GM23338 (cell line): ENCODE measurements around the gene GUCY1A2. TPM values are rescaled to one million over a fixed set of nuclear protein-coding genes. Genes with fewer than 3 reads are reported as not detected.

Source experiments
- ATAC-seq: fragments of 200-7000 bp; cut with Tn5 transposase; 3 replicates; pipeline ENCODE4 v1.9.1; 2020
- DNase-seq: peaks from one replicate; pipeline ENCODE4 v3.0.0-alpha.2; 2015; ENCODE audit warnings: low spot score
- H2AFZ ChIP-seq: fragments of 200-600 bp; sonication (generic); 2 replicates; pipeline ENCODE4 v1.8.0; 2016; ENCODE audit warnings: antibody characterized with exemption, mild to moderate bottlenecking, moderate library complexity
- H3F3A ChIP-seq: fragments of 200-600 bp; sonication (generic); replicated peaks from 2 replicates; pipeline ENCODE4 v1.8.0; 2017; ENCODE audit warnings: antibody characterized with exemption, mixed run types, low read depth
- H3K27ac ChIP-seq: fragments of 200-600 bp; sonication (generic); 2 replicates; pipeline ENCODE4 v1.6.1; 2016; ENCODE audit warnings: low read depth
- H3K27me3 ChIP-seq: fragments of 200-600 bp; sonication (generic); 2 replicates; pipeline ENCODE4 v1.8.0; 2016; ENCODE audit warnings: mild to moderate bottlenecking, mixed run types, moderate library complexity; ENCODE audit not compliant: insufficient read depth
- H3K36me3 ChIP-seq: fragments of 200-600 bp; sonication (generic); 2 replicates; pipeline ENCODE4 v1.8.0; 2016; ENCODE audit warnings: mild to moderate bottlenecking; ENCODE audit not compliant: insufficient read depth
- H3K4me1 ChIP-seq: fragments of 200-600 bp; sonication (generic); 2 replicates; pipeline ENCODE4 v1.8.0; 2016; ENCODE audit warnings: mild to moderate bottlenecking, moderate library complexity; ENCODE audit not compliant: insufficient read depth
- H3K4me2 ChIP-seq: fragments of 200-600 bp; sonication (generic); 2 replicates; pipeline ENCODE4 v1.7.1; 2017; ENCODE audit warnings: mixed run types
- H3K4me3 ChIP-seq: fragments of 200-600 bp; sonication (generic); 2 replicates; pipeline ENCODE4 v1.6.1; 2016; ENCODE audit warnings: mixed run types
- H3K79me2 ChIP-seq: fragments of 200-600 bp; sonication (generic); replicated peaks from 2 replicates; pipeline ENCODE4 v1.8.0; 2017; ENCODE audit warnings: mild to moderate bottlenecking; ENCODE audit not compliant: insufficient read depth
- H3K9me2 ChIP-seq: fragments of 200-600 bp; sonication (generic); 2 replicates; pipeline ENCODE4 v1.8.0; 2017; ENCODE audit not compliant: insufficient read depth
- H4K20me1 ChIP-seq: fragments of 200-600 bp; sonication (generic); replicated peaks from 2 replicates; pipeline ENCODE4 v1.8.0; 2017; ENCODE audit warnings: mild to moderate bottlenecking; ENCODE audit not compliant: insufficient read depth
- H3K27ac Mint-ChIP-seq: 2 replicates; pipeline ENCODE4 v1.8.0; 2020; ENCODE audit warnings: inconsistent platforms, mild to moderate bottlenecking, moderate library complexity, mixed read lengths
- H3K27me3 Mint-ChIP-seq: 3 replicates; pipeline ENCODE4 v1.8.0; 2022; ENCODE audit warnings: low read depth, mild to moderate bottlenecking, moderate library complexity, mixed read lengths, inconsistent platforms; ENCODE audit not compliant: insufficient read depth, poor library complexity
- H3K36me3 Mint-ChIP-seq: 3 replicates; pipeline ENCODE4 v1.8.0; 2021; ENCODE audit warnings: low read depth, mild to moderate bottlenecking, inconsistent platforms, moderate library complexity, mixed read lengths
- H3K4me1 Mint-ChIP-seq: 3 replicates; pipeline ENCODE4 v1.8.0; 2020; ENCODE audit warnings: mild to moderate bottlenecking, inconsistent platforms, mixed read lengths
- H3K4me3 Mint-ChIP-seq: 3 replicates; pipeline ENCODE4 v1.8.0; 2021; ENCODE audit warnings: moderate library complexity, mild to moderate bottlenecking, inconsistent platforms, mixed read lengths
- H3K9me3 Mint-ChIP-seq: 3 replicates; pipeline ENCODE4 v1.8.0; 2020; ENCODE audit warnings: moderate library complexity, mild to moderate bottlenecking, inconsistent platforms, mixed read lengths
- ETS1 ChIP-seq: IDR thresholded peaks from 2 replicates; pipeline ENCODE4 v1.6.1; 2016; ENCODE audit warnings: antibody characterized with exemption
- EZH2 ChIP-seq: fragments of 200-600 bp; sonication (generic); IDR thresholded peaks from one replicate; pipeline ENCODE4 v1.8.0; 2017; ENCODE audit warnings: antibody characterized with exemption, mild to moderate bottlenecking, low read depth; ENCODE audit not compliant: unreplicated experiment
- EZH2phosphoT487 ChIP-seq: fragments of 200-600 bp; sonication (generic); IDR thresholded peaks from one replicate; pipeline ENCODE4 v1.8.1; 2018; ENCODE audit warnings: antibody characterized with exemption; ENCODE audit not compliant: unreplicated experiment
- NANOG ChIP-seq: IDR thresholded peaks from 2 replicates; pipeline ENCODE4 v1.6.1; 2016; ENCODE audit warnings: antibody characterized with exemption, borderline replicate concordance
- POLR2AphosphoS5 ChIP-seq: IDR thresholded peaks from 2 replicates; pipeline ENCODE4 v1.6.1; 2016; ENCODE audit warnings: antibody characterized with exemption, low read depth
- STAT1 ChIP-seq: IDR thresholded peaks from one replicate; pipeline ENCODE4 v1.6.1; 2016; ENCODE audit warnings: antibody characterized with exemption; ENCODE audit not compliant: unreplicated experiment
- ZNF114 ChIP-seq: fragments of 250-450 bp; sonication (Bioruptor Pico); IDR thresholded peaks from 2 replicates; pipeline ENCODE4 v1.5.0; 2020; ENCODE audit warnings: mild to moderate bottlenecking, moderate library complexity
- polyA plus RNA-seq: library from polyadenylated mRNA; unstranded; fragments of >200 nt; fragmentation: Nextera tagmentation; extraction: Ambion mirVana; gene quantifications from 2 replicates; pipeline ENCODE4 v1.2.1, GENCODE V29; 2016
- total RNA-seq: library from RNA; depleted of rRNA; stranded (reverse); fragments of >200 nt; shearing (Covaris generic); gene quantifications from 2 replicates; pipeline ENCODE4 v1.2.3, GENCODE V29; 2014
- TF ChIP-seq, protein P1 (sequence below), 2 experiments: fragments of 200-600 bp in 1 of 2; sonication (generic) in 1 of 2; conservative IDR thresholded peaks; 2 replicates each; pipeline versions ENCODE4 v1.5.1 to v1.6.1; 2016 to 2017; ENCODE audit warnings: antibody characterized with exemption in 2 of 2, low read depth in 2 of 2, mild to moderate bottlenecking in 2 of 2, moderate library complexity in 1 of 2
- TF ChIP-seq, protein P2 (sequence below): IDR thresholded peaks from one replicate; pipeline ENCODE4 v1.6.1; 2018; ENCODE audit warnings: antibody characterized with exemption; ENCODE audit not compliant: unreplicated experiment

The GUCY1A2 gene
- total and polyA plus RNA-seq, 2 experiments from 2014 or later, result 0.36 to 1.4 TPM

GRCh38 chr11:106988151-106989077 lies 29.9 kb downstream of the GUCY1A2 start (continued):
- TF ChIP-seq, protein P1, sequence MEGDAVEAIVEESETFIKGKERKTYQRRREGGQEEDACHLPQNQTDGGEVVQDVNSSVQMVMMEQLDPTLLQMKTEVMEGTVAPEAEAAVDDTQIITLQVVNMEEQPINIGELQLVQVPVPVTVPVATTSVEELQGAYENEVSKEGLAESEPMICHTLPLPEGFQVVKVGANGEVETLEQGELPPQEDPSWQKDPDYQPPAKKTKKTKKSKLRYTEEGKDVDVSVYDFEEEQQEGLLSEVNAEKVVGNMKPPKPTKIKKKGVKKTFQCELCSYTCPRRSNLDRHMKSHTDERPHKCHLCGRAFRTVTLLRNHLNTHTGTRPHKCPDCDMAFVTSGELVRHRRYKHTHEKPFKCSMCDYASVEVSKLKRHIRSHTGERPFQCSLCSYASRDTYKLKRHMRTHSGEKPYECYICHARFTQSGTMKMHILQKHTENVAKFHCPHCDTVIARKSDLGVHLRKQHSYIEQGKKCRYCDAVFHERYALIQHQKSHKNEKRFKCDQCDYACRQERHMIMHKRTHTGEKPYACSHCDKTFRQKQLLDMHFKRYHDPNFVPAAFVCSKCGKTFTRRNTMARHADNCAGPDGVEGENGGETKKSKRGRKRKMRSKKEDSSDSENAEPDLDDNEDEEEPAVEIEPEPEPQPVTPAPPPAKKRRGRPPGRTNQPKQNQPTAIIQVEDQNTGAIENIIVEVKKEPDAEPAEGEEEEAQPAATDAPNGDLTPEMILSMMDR (conservative IDR thresholded peaks at IDR 0.05; ENCODE audit: low read depth in 2 of 2), result no peak
- TF ChIP-seq STAT1, result no peak
- TF ChIP-seq ETS1, result no peak
- no peak for TF ChIP-seq POLR2AphosphoS5
- TF ChIP-seq, protein P2, sequence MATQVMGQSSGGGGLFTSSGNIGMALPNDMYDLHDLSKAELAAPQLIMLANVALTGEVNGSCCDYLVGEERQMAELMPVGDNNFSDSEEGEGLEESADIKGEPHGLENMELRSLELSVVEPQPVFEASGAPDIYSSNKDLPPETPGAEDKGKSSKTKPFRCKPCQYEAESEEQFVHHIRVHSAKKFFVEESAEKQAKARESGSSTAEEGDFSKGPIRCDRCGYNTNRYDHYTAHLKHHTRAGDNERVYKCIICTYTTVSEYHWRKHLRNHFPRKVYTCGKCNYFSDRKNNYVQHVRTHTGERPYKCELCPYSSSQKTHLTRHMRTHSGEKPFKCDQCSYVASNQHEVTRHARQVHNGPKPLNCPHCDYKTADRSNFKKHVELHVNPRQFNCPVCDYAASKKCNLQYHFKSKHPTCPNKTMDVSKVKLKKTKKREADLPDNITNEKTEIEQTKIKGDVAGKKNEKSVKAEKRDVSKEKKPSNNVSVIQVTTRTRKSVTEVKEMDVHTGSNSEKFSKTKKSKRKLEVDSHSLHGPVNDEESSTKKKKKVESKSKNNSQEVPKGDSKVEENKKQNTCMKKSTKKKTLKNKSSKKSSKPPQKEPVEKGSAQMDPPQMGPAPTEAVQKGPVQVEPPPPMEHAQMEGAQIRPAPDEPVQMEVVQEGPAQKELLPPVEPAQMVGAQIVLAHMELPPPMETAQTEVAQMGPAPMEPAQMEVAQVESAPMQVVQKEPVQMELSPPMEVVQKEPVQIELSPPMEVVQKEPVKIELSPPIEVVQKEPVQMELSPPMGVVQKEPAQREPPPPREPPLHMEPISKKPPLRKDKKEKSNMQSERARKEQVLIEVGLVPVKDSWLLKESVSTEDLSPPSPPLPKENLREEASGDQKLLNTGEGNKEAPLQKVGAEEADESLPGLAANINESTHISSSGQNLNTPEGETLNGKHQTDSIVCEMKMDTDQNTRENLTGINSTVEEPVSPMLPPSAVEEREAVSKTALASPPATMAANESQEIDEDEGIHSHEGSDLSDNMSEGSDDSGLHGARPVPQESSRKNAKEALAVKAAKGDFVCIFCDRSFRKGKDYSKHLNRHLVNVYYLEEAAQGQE, result no peak

- peaks cover 1% of the 10 kb centered on the region for H3K27me3 Mint-ChIP-seq
- Histone ChIP-seq H4K20me1 (no peaks in the 10 kb centered on the region), H3K79me2 (no peaks in the 10 kb centered on the region), H3K9me2 (0 out of 2 replicates have a peak, but pooled peaks cover 3% of the 10 kb centered on the region), H3K27me3 (no peaks in the 10 kb centered on the region), H3K4me2 (no peak overlapping the region), H3K36me3 (no peaks in the 10 kb centered on the region), H3K27ac (no peak overlapping the region), H2AFZ (no peak overlapping the region), H3K4me3 (no peak overlapping the region), H3F3A (no peaks in the 10 kb centered on the region), H3K4me1 (no peaks in the 10 kb centered on the region)
- H3K36me3 Mint-ChIP-seq, result no peaks in the 10 kb centered on the region
- DNase-seq (no peak), ATAC-seq (no peak)
- H3K27ac Mint-ChIP-seq, result no peak overlapping the region
- no peaks in the 10 kb centered on the region for H3K9me3 Mint-ChIP-seq
- H3K4me3 Mint-ChIP-seq, result no peak overlapping the region
- peaks cover 14% of the 10 kb centered on the region; the same call in 2 of the 3 replicates for H3K4me1 Mint-ChIP-seq
- TF ChIP-seq NANOG, result no peak
- TF ChIP-seq, protein P2, result no peak
- TF ChIP-seq EZH2phosphoT487, result no peak
- TF ChIP-seq ETS1, result no peak
- TF ChIP-seq ZNF114 (CRISPR knock-in tag), result no peak
- no peak for TF ChIP-seq EZH2
Observed at GRCh38 chr11:106986673-106987072, 31.6 kb downstream of the GUCY1A2 start.
